Breast epithelium (tissue), 4 donors: Measurements from ENCODE around the gene TMEM163. TPM values are rescaled to one million over a fixed set of nuclear protein-coding genes. Genes with fewer than 3 reads are reported as not detected.

ENCODE experiments used
- DNase-seq, 2 donors: peaks; one replicate each; pipeline ENCODE4 v3.0.0-alpha.2; 2019; ENCODE audit warnings: low spot score in 2 of 2
- H3K27ac ChIP-seq, 2 donors: fragments of 200-600 bp; sonication (generic) in 1 of 2; one replicate each; pipeline ENCODE4 v1.5.1; 2016 to 2019; ENCODE audit warnings: mild to moderate bottlenecking in 1 of 2
- H3K27me3 ChIP-seq, 2 donors: fragments of 200-600 bp; sonication (generic) in 1 of 2; one replicate each; pipeline versions ENCODE4 v1.5.1 to v1.6.0; 2017 to 2019; ENCODE audit warnings: control low read depth in 1 of 2, mild to moderate bottlenecking in 1 of 2
- H3K36me3 ChIP-seq: fragments of 200-600 bp; one replicate; pipeline ENCODE4 v1.5.1; 2019
- H3K4me1 ChIP-seq, 2 donors: fragments of 200-600 bp; sonication (generic); one replicate each; pipeline ENCODE4 v1.5.1; 2016 to 2019; ENCODE audit warnings: control low read depth in 1 of 2
- H3K4me3 ChIP-seq, 3 donors: fragments of 200-600 bp; sonication (generic); 1 replicate in 2 of 3; 2 replicates in 1 of 3; pipeline ENCODE4 v1.5.1; 2016 to 2019; ENCODE audit warnings: mild to moderate bottlenecking in 3 of 3, moderate library complexity in 2 of 3
- H3K9me3 ChIP-seq, 2 donors: fragments of 200-600 bp; sonication (generic) in 1 of 2; one replicate each; pipeline ENCODE4 v1.5.1; 2016 to 2019; ENCODE audit warnings: control low read depth in 1 of 2
- POLR2A ChIP-seq: fragments of 450-650 bp; IDR thresholded peaks from one replicate; pipeline ENCODE4 v1.6.1; 2016; ENCODE audit warnings: antibody characterized with exemption, mild to moderate bottlenecking, moderate library complexity
- POLR2AphosphoS5 ChIP-seq, 3 donors: sonication (generic); formaldehyde crosslinking; IDR thresholded peaks; one replicate each; pipeline ENCODE4 v1.6.1; 2017; ENCODE audit warnings: antibody characterized with exemption in 3 of 3
- intact Hi-C: fragments of 100-400 bp; cut with DNase I; formaldehyde crosslinking; loops from one replicate; pipeline ENCODE4 v1.15.1; 2023; ENCODE audit warnings: low total_unique reads
- total RNA-seq, 3 donors: library from RNA; depleted of rRNA; stranded (reverse); fragments of >200 nt; gene quantifications; one replicate each; pipeline ENCODE4 v1.1.0, GENCODE V29; 2016
- TF ChIP-seq, protein P1 (sequence below), 3 donors: fragments of 450-650 bp; IDR thresholded peaks; one replicate each; pipeline ENCODE4 v1.5.1; 2016 to 2017; ENCODE audit warnings: antibody characterized with exemption in 3 of 3, mild to moderate bottlenecking in 3 of 3, moderate library complexity in 3 of 3

Gene TMEM163
- total RNA-seq, 3 donors from 2014 or later: 0.32 to 1.5 (median 0.66) TPM

DNA sequence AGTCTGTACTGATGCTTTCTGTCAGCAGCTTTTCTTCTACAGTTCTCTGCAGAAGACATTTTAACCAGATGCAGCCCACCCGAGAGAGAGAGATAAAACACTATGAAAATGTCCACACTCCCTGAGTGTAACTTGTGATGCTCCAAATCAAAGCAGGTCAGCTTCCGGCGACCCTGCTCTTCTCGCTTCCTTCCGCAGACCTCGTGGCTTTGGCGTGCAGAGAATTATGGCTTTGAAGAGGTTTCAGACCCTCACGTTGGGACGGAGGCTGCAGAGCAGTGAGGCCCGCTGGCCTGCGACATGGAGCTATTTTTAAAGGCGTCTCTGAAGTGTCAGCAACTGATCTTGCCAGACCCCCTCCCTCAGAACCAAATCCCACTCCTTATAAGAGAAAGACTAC, 41.8 kb downstream of the TMEM163 start:
- intact Hi-C loops: no loop called here
- H3K36me3 ChIP-seq: no peaks in the 10 kb centered on the region
- H3K9me3 ChIP-seq: no peaks in the 10 kb centered on the region
- H3K27me3 ChIP-seq: no peaks in the 10 kb centered on the region
- no peak for DNase-seq
- H3K27ac ChIP-seq: no peak overlapping the region
- H3K4me1 ChIP-seq: no peaks in the 10 kb centered on the region
- TF ChIP-seq, protein P1, sequence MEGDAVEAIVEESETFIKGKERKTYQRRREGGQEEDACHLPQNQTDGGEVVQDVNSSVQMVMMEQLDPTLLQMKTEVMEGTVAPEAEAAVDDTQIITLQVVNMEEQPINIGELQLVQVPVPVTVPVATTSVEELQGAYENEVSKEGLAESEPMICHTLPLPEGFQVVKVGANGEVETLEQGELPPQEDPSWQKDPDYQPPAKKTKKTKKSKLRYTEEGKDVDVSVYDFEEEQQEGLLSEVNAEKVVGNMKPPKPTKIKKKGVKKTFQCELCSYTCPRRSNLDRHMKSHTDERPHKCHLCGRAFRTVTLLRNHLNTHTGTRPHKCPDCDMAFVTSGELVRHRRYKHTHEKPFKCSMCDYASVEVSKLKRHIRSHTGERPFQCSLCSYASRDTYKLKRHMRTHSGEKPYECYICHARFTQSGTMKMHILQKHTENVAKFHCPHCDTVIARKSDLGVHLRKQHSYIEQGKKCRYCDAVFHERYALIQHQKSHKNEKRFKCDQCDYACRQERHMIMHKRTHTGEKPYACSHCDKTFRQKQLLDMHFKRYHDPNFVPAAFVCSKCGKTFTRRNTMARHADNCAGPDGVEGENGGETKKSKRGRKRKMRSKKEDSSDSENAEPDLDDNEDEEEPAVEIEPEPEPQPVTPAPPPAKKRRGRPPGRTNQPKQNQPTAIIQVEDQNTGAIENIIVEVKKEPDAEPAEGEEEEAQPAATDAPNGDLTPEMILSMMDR (IDR thresholded peaks at IDR 0.05): no peak
- no peak overlapping the region for H3K4me3 ChIP-seq

DNA sequence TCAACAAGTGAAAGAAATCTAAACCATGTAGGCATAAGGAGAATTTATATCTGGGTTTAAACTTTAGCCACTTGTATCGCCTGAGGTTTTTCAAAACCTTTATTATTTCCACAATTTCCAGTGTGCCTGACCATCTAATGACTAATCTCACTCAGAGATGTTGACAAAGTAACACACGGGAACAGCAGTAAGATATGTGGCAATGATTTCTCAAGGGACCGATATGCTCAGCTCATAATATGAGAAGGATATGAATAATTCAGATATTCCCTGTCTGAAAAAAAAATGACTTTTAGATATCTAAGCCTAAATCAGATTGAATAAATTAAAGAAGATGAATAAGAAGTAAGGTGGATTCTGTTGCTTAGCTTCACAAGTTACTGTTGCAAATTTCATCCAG, 43.5 kb downstream of the TMEM163 start:
- no peak overlapping the region for H3K27ac ChIP-seq
- intact Hi-C loops: no loop called here
- DNase-seq: no peak
- TF ChIP-seq, protein P1 (IDR thresholded peaks at IDR 0.05): no peak
- TF ChIP-seq POLR2AphosphoS5 (IDR thresholded peaks at IDR 0.05) (no peak), POLR2A (no peak)
- H3K4me3 ChIP-seq: no peak overlapping the region
- no peaks in the 10 kb centered on the region for H3K4me1 ChIP-seq
- no peaks in the 10 kb centered on the region for H3K27me3 ChIP-seq
- no peaks in the 10 kb centered on the region for H3K9me3 ChIP-seq
- no peaks in the 10 kb centered on the region for H3K36me3 ChIP-seq

DNA sequence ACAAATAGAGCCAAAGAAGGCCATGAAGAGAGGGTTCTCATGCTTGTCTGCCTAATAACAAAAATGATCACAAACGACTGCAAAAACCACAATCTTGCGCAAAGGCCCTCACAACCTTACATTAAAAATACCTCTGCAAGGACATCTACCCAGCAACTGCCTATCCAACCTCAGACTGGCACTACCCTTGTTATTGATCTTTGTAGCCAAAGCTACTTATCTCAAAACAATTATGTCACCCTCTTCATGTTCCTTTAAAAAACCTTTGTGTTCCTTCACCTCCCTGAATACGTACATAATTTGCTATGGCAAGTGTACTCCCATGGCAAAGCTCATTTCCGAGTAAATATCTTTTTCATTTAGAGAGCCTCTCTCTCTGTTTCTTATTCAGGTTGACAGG, 44.1 kb downstream of the TMEM163 start:
- TF ChIP-seq POLR2A (no peak), POLR2AphosphoS5 (IDR thresholded peaks at IDR 0.05) (no peak)
- TF ChIP-seq, protein P1 (IDR thresholded peaks at IDR 0.05): no peak
- Histone ChIP-seq H3K27ac (no peak overlapping the region), H3K4me3 (no peak overlapping the region), H3K4me1 (no peaks in the 10 kb centered on the region), H3K9me3 (no peaks in the 10 kb centered on the region), H3K27me3 (no peaks in the 10 kb centered on the region), H3K36me3 (no peaks in the 10 kb centered on the region)
- intact Hi-C loops: loop anchor here (1.0 kb wide), 1 partner anchor 22 kb away; no protein-coding TSS in a partner anchor
- no peak for DNase-seq

- no peak for TF ChIP-seq POLR2AphosphoS5 (IDR thresholded peaks at IDR 0.05)
- no peak for TF ChIP-seq POLR2A
- TF ChIP-seq, protein P1 (IDR thresholded peaks at IDR 0.05): no peak
- intact Hi-C loops: no loop called here
- H3K36me3 ChIP-seq: no peaks in the 10 kb centered on the region
- no peaks in the 10 kb centered on the region for H3K4me1 ChIP-seq
- H3K27ac ChIP-seq: no peak overlapping the region
- no peaks in the 10 kb centered on the region for H3K9me3 ChIP-seq
- H3K4me3 ChIP-seq: no peak overlapping the region
- no peak for DNase-seq
- H3K27me3 ChIP-seq: no peaks in the 10 kb centered on the region
Measured at GRCh38 chr2:134671513-134671912, 47.3 kb downstream of the TMEM163 start.

DNA sequence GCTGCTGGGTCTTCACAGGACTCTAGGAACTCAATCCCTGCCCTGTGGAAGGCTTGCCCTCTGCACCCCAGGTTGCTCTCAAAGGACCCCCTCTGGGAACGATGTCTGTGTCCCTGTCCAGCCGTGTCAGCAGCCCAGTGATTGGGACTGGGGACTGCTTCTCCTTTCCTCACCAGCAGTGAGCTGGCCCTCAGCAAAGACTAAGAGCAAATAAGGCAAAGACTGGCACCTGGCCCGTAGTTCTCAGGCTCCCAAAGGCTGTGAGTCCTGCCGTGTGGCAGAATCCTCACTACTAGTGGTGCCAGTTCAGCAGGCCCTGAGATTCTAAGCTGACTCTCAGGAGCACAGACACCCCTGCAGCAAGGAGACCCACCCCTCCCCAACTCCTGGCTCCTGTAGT, 47.8 kb downstream of the TMEM163 start:
- H3K27ac ChIP-seq: no peak overlapping the region
- H3K4me3 ChIP-seq: no peak overlapping the region
- H3K9me3 ChIP-seq: no peaks in the 10 kb centered on the region
- H3K27me3 ChIP-seq: no peaks in the 10 kb centered on the region
- no peak for DNase-seq
- H3K36me3 ChIP-seq: no peaks in the 10 kb centered on the region
- H3K4me1 ChIP-seq: no peaks in the 10 kb centered on the region
- no peak for TF ChIP-seq POLR2AphosphoS5 (IDR thresholded peaks at IDR 0.05)
- TF ChIP-seq, protein P1 (IDR thresholded peaks at IDR 0.05): no peak
- no peak for TF ChIP-seq POLR2A
- intact Hi-C loops: no loop called here
